T-helper 1 cell (primary cell): ENCODE results near the gene NEK3.
A peak's percentile ranks its signal among the peaks of the same experiment; 100 is the strongest.
"Not testable (repeated sequence)": the region's sequence is repeated elsewhere in the genome, so short reads cannot be mapped to it uniquely, and the experiment has no call there.

ENCODE experiments used
- DNase-seq, 5 donors: peaks; one replicate each; pipeline ENCODE4 v3.0.0-alpha.2; 2012 to 2020

The NEK3 gene

DNA sequence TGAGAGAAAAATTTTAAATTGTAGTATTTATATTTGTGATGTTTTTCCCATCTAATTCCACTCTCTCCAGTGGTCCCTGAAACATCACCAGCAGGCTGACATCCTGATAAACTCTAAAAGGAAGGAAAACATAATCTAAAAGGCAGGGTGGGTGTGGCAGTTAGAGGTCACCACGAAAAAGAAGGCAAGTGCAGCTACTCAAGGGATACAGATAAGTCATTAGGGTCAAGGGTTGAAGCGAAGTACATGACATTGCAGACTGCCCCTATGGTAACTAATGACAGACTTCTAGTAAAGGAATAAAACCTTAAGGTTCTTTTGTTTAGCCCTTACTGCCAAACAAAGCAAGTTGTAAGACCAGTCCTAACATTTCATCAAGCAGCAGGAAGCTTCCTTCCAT is 6.0 kb upstream of the NEK3 start:
- DNase-seq = no peak

DNA sequence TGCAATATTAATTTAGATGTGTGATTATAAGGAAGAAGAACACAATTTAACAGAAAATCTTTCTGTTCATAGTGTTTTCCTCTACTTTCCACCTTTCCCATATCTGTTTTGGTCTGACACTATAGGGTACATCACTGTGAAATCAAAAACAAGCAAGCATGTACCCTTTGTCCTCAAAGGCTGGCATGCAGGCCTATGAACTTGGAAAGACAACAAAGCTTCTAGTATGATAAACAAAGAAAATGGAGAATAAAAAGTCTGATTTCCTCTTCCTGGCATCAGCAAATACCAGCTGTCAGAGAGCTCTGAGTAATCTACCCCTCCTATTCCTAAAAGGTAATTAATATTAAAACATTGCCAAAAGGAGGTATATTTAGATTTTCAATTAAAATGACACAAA is 5.6 kb upstream of the NEK3 start:
- DNase-seq = no peak

DNA sequence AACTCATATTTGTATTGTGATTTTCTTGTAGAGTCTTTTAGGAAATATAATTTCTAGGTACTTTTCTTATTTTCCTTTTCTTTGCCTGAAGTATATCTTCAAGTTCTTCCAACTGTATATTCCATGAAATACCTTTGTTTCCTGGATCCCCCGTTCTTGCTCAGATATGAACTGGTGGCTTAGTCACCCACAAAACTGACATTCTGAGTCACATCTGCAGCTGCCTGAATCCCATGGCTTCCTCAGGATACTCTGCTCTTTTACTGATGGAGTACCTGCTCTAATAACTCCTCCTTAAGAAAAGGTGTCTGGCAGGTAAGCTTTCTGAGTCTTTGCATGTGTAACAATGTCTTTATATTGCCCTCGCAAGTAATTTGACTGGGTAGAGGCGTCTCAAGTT is 4.5 kb upstream of the NEK3 start:
- DNase-seq = not testable (repeated sequence)

DNA sequence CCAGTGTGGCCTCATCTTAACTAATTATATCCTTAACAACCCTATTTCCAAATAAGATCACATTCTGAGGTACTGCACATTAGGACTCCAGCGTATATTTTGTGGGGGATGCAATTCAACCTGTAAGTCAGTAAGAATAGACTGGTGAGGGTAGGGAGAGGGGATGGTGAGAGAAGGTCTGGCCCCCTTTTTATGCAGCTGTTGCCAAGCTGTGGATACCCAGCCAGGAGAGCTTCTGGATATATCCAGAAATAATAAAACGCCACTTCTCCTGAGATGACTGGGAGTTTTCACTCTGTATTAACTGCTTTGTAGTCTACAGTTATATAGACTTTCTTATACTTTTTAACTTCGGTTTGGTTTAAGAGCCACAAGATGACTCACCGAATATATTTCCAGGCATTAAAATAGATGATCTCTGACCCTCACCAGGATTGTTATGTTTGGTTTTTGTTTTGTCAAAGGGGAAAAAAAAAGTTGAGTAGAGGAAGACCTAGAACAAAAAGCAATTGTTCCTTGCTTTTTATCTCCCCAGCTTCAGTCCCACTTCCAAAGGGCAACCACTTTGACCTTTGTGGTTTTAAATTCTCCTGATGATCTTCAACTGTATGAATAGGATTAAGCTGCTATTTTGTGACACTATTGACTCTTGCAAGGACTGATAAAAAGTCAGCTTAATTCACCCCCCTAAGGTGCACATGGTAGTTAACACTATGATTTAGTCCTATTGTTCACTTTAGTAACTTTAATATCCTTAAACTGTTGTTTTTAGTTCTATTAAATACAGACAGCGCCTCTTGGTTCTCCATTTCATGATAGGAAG is 3.1 kb upstream of the NEK3 start:
- DNase-seq = no peak

DNA sequence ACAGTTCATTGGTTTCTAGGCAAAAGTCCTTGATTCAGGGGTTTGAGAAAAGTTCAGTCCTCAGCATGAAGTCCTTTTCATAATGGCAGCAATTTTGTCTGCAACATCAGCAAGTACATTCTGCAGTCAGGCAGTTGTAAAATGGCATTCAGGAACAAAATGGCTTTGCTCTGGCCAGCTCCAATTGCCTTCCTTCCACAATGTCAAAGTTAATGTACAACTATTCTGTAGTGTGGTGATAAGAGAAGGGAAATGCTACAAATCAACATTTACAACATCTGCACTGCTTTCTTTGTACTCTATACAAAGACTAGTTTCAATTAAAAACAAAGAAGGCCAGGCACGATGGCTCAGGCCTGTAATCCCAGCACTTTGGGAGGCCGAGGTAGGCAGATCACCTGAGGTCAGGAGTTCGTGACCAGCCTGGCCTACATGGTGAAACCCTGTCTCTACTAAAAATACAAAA is 1.8 kb upstream of the NEK3 start:
- no peak for DNase-seq

DNA sequence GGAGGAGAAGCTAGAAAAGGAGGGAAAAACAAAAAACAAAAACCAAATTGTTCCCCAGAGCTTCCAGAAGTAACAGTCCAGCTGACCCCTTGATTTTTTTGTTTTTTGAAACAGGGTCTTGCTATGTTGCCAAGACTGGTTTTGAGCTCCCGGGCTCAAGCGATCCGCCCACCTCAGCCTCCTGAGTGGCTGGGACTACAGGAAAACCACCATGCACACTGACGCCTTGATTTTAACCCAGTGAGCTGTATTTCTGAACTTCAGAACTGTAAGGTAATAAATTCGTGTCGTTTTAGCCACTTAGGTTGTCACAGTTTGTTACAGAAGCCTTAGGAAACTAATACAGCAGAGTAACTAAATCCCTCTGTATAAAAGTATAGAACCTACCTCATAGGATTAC is 1.1 kb upstream of the NEK3 start:
- no peak for DNase-seq

DNA sequence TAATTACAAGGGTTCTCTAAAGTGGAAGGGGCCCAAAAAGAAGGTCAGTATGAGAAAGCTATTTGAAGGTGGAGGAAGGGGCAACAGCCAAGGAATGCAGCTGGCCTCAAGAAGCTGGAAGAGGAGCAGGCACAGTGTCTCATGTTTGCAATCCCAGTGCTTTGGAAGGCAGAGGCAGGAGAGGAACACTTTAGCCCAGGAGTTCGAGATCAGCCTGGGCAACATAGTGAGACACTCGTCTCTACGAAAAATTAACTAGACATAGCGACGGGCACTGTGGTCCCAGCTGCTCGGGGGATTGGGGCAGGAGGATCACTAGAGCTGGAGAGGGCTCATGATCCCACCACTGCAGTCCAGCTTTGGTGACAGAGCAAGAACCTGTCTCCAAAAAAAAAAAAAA is 656 bp upstream of the NEK3 start:
- DNase-seq = no peak

DNA sequence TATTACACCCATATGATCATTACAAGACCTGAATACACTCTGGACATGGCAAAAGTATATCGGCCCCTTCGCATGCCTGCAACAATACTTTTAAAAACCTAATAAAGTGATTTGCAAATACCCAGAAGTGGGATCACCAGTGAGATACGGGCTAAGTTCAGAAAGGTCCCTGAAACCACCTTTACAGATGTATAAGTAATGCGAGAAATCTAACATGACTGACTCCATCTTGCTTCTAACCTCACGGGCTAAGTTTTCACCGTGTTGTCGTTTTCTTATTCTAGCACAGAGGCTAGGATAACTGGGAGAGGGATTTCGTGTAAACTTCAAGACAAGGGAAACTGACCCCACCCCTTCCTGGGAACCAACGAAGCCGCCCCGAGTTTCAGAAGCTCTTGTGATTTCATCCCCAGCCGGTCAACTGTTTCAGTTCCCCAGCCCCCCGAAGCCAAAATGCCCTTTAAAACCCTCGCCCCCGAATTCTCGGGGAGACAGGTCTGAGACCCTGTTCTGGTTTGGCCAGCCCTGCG is 703 bp downstream of the NEK3 start:
- DNase-seq = no peak

DNA sequence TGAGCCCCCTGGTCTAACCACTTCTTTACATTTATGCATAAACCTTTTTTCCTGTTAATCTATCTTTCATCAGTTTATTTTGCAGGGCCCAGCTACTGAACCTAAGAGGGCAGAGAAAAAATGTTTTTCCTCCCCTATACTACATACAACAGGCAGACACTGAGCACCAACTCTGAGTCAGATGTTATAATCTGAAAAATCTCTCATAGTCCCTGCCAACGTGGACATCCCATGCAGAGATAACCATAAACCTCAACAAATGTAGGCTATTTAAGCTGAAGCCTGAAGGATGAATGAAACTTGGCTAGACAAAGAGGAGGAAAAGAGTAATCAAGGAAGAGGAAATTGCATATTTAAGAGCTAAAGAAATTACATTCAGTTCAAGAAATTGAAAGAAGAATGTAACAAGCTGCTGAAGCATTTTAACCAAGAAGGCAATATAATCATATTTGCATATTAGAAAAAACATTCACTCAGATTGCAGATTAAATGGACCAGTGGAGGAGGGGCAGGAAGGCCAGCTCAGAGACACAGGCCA is 2.6 kb downstream of the NEK3 start:
- DNase-seq = no peak

DNA sequence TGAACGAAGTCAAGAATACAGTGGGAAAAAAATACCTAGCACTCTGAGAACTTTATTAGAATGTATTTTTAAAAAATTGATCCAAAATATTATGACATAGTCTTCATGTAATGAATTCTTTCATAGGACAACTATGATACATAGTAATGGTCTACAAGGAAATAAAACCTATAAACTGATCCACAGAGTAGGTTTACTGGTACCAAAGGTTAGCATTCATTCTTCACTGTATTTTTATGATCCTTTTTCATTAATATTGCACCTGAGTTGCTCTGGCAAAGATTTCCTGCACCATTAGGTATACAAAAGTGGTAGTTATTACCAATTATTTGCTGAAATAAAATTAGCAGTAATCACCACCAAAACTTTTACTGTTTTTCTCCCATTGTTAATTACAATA is 4.2 kb downstream of the NEK3 start:
- no peak for DNase-seq

DNA sequence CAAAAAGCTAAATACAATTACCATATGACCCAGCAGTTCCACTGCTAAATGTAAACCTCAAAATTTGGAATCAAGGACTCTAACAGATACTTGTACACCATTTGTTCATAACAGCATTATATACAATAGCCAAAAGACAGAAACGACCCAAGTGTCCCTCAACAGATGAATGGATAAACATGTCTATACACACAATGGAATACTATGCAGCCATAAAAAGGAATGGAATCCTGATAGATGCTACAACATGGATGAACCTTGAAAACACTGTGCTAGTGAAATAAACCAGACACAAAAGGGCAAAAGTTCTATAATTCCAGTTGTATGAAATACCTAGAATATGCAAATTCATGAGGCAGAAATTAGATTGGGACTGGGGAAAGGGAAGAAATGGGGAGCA is 12.2 kb downstream of the NEK3 start:
- DNase-seq = no peak

DNA sequence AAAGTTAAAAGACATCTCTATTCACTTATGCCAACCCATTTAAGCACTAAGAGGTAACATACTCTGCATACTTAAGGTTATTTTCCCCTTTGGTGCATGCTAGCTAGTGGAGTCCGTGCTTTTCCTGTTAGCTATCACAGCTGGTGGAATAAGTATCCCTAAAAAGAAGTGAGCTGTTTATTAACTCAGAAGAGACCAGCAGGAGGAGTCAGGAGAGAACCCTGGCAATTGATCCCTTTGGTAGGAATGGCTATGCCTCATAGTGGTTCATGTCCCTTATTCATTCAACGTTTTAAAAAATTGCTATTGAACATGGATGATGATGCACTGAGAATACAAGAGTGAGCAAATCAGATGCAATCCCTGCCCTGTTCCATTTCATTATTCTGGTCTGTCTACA is 18.1 kb downstream of the NEK3 start:
- no peak for DNase-seq

DNA sequence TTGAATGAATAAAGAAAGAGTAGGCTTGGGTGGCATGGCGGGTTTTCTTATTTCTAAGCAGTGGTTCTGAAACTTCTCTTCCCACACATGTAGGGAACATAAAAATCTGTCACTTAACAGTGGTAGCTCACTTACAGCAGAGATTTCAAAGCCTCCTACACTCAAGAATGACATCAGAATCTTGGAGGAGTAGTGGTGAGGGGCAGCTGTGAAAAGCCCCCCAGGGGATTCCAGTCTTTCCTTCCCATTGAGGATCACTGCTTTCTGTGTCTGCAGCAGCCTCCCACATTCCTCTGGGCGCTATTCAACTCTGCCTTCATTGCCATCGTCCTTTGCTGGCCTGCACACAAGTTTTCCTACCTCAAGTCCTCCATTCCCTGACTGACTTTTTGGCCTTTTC is 21.9 kb downstream of the NEK3 start:
- no peak for DNase-seq

DNA sequence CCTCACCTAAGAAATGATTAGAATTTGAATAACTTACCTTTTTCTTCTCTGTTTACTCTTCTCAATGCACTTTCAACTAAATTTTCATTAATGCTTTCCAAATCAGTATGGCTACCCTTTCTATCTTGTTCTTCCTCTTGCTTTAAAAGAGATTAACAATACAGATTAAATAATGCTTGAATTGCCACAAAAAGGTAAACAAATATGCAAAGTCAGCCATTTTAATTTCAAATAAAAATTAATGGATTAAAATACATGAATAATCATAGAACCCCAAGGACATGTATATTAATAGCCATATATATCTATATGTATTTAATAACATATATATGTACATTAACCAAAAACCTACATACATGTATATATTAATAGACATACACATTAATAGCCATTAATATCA is 22.6 kb downstream of the NEK3 start:
- no peak for DNase-seq

DNA sequence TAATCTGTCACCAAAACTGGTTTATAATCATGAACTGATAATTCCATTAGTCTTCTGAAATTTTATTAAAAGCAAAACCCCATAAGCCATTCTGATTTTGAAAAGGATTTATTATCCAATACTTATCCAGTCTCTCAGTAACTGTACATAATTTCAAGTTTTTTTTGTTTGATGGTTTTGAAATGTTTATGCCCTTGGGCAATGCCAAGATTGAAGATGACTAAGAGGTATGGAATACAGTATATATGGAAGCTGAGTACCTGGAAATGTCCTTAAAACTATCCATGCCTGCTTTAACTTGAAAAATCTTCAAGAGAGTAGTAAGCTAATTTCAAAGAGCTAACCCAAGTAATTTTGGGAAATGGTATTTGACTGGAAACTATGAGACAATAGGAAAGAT is 28.8 kb downstream of the NEK3 start:
- no peak for DNase-seq

DNA sequence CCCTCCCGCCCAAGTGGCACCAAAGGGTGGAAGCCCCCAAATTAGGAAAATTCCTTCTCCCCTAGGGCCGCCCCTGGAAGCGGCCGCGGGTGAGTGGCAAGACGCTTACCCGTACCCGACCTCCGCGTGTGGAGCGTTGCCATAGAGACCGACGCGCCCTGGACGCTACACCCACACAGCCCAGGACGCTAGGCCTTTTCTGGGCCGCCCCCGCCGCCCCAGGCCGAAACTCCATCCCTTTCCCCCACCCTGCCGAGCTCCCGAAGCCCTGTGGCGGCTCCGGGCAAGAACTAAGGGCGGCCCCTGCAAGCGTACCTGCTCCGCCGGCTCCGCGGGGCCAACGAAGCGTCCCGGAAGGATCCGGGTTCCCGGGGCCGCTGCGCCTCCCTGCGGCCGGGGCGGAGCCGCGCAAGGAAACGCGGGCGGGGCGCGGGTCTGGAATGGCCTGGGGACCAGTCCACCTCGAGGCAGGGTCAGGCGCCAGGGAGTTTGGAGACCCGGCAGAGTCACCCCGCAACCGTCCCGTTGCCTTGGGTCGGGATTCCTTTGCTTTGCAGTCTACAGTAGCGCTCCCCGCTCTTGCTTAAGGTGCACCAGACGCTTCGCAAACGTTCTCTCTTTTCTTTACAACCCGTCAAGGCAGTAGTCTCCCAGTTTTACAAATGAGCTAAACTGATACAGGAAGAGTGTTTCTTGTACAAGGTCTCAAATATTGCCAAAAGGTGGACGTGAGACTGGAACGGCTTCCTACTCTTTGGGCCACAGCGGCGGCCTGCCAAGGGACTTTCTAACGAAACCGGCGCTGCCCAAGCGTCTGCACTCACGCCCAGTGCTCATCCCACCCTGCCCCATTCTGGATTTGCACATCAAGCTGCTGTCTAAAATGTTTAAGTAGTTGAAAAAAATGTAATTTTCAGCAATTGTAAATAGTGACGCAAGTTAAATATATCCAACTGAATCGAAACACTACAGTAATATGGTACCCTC is 30.4 kb downstream of the NEK3 start, which contains the start of gene NEK5:
TSS of gene NEK5 (minus strand) at position 360 of the 987 bp plus-strand sequence. CDS start 1,591 bp downstream, outside the sequence.
- DNase-seq = peak; percentile 13 to 50 (median 26)

DNA sequence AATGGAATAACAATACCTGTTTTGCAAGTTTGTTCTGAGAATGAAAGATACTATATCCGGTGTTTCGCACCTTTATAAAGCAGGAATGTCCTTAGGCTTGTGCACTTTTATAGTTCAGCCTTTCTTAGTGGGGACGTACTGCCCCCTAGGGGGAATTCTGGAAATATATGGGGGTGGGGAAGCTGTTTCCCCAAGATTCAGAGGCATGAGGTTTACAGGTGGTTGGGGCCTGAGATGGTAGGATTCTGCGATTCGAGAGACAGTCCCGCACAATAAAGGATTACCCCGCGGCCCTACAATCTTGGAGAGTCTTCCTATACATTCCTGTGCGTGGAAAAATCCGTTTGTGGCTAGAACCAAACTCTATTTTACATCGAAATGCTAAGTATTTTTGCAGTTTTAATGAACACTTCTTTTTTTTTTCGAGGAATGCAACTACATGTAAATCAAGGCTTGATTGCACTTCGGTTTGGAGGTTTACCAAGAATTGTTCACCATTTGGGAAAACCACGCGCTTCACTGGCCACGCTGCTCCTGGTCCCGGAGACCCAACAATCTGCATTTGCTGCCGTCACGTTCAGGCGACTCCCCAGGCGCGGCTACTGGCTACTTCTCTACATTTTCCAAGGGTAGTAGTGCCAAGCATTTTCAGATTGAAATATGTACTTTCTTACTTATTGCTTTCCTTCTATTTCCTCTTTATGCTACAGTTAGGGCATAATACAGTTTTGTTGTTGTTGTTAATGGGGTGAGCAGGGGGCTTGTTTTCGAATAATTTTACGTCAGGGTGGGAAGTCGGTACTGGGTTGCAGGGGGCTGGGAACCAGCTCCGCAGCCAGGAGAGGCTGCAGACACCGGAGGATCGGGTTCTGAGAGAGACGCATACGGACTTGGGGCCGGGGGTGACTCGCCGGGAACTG is 31.4 kb downstream of the NEK3 start:
- peak in 4 of 5 donors; percentile 16 to 59 (median 42) for DNase-seq

DNA sequence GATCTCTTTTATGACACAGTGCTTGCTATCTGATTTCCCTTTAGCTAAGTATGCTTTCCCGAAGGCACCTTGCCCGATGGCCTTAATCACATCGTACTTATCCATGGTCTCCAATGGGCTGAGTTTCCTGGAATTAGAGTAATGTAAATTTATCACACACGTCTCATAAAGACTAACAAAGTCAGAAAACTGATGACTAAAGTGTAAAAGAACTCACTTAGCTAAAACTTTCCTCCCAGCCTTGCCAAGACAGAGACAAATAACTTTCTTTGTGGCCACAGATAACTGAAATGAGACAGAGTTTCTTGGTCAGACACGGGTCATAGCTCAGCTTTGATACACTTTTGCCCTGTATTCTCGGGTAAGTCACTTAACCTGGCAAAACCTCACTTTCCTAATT is 32.0 kb downstream of the NEK3 start:
- DNase-seq = no peak

DNA sequence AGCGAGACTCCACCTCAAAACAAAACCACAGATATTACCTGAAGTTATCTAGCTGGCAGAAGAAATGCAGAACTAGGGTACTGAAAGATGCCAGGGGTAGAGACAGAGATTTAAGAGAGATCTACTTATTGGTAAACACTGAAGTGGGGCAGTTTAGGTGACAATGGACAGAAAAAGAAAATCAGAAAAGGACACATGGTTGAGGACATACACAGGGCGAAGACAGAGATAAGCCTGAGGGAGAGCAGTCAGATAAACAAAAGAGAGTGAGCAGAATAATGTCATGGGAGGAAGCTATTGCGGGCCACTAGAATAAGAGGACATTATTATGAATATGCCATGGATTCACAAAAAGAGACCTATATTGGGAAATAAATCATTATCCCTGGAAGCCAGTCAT is 33.9 kb downstream of the NEK3 start:
- no peak for DNase-seq

DNA sequence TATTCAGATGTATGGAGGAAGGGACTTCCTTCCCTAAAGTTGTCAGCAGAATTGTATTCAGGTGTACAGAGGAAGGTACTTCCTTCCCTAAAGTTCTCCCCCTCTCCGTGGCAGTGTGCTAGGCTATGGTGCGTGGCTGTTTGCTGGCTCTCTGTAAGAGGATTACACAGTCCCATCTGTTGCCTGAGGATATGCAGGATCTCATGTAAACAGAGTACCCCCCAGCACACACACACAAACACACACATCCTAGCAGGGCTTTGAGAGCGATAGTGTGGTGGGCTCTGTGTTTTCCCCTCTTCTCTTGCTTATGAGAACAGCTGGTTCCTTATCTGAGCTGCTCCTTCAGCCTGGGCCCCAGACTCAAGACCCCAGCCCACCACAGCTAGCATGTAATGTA is 40.8 kb downstream of the NEK3 start:
- no peak for DNase-seq

DNA sequence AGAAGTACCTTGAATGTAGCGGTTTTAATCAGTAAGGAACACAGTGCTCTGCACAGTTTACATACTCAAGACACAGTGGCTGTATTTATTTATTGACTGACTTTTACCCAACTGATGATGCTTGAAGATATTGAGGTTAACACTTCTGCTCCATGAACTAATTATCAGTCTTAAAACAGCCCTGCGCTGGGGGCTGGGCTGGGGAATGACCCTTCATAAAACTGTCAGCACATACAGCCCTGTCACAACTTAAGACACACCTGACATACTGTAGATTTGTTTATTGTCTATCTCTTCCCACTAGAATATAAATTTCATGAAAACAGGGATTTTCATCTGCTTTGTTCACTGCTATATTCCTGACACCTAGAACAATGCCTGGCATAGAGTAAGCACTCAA is 41.3 kb downstream of the NEK3 start:
- no peak for DNase-seq

DNA sequence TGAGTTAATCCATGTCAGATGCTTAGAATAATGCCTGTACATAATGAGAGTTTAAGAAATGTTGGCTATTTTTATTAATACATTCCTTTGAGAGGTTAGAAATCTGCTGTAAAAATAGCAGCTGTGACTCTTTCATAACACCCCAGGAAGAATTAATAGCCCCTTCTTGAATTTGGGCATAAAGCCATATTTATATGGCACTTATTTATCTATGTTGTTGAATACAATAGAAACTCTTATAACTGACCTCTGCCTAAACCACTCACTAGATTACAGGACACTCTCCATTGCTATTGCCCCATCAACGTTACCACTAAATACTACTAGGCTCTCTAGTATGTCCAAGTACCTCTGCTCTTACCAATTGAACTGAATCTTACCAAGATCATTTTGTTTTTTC is 46.8 kb downstream of the NEK3 start:
- no peak for DNase-seq
